Skeletal muscle cell (primary cell): Measurements from ENCODE around the gene DPEP2NB.
"Not testable (repeated sequence)": the region's sequence is repeated elsewhere in the genome, so short reads cannot be mapped to it uniquely, and the experiment has no call there.

Experiments
- DNase-seq: peaks from one replicate; pipeline ENCODE4 v3.0.0-alpha.2; 2010; ENCODE audit warnings: low read depth
- H3K4me3 ChIP-seq: 2 replicates; pipeline ENCODE4 v1.5.1; 2011; ENCODE audit warnings: low read depth, mild to moderate bottlenecking, control low read depth, low read length, moderate library complexity

The DPEP2NB gene

GRCh38 chr16:68015681-68016080, at the start of gene DPEP2NB:
Gene DPEP2NB (minus strand): TSS chr16:68015911. CDS start chr16:68015770, 141 bp downstream.
- no peak for DNase-seq

GRCh38 chr16:68064791-68065365, 49.2 kb upstream of the DPEP2NB start:
- H3K4me3 ChIP-seq, result no peak overlapping the region

More at GRCh38 chr16:68015681-68016080, at the start of gene DPEP2NB:
- no peak within 1 kb of the TSS for H3K4me3 ChIP-seq

GRCh38 chr16:68062910-68063393, 47.2 kb upstream of the DPEP2NB start:
- no peak overlapping the region for H3K4me3 ChIP-seq
- DNase-seq, result no peak

More at GRCh38 chr16:68064791-68065365, 49.2 kb upstream of the DPEP2NB start:
- no peak for DNase-seq

GRCh38 chr16:68061396-68061795, 45.7 kb upstream of the DPEP2NB start:
- no peak for DNase-seq
- H3K4me3 ChIP-seq, result no peak overlapping the region

- no peak for DNase-seq
These were observed 44.1 kb upstream of the DPEP2NB start for GRCh38 chr16:68059804-68060203.

GRCh38 chr16:68055395-68055794, 39.7 kb upstream of the DPEP2NB start:
- DNase-seq, result no peak
- no peak overlapping the region for H3K4me3 ChIP-seq

More at GRCh38 chr16:68059804-68060203, 44.1 kb upstream of the DPEP2NB start:
- H3K4me3 ChIP-seq, result no peak overlapping the region

- no peak for DNase-seq
- H3K4me3 ChIP-seq, result no peak overlapping the region
These were observed 33.7 kb upstream of the DPEP2NB start for GRCh38 chr16:68049449-68049848.

- H3K4me3 ChIP-seq, result no peak overlapping the region
- DNase-seq, result no peak
These were observed 32.3 kb upstream of the DPEP2NB start for GRCh38 chr16:68047987-68048386.

- DNase-seq, result no peak
- no peak overlapping the region for H3K4me3 ChIP-seq
These were observed 30.4 kb upstream of the DPEP2NB start for GRCh38 chr16:68046106-68046505.

GRCh38 chr16:68041783-68042182, 26.1 kb upstream of the DPEP2NB start:
- no peak overlapping the region for H3K4me3 ChIP-seq
- DNase-seq, result no peak

GRCh38 chr16:68040506-68041288, 25.0 kb upstream of the DPEP2NB start:
- no peak overlapping the region for H3K4me3 ChIP-seq
- DNase-seq, result no peak

GRCh38 chr16:68037841-68038597, 22.3 kb upstream of the DPEP2NB start:
- no peak for DNase-seq
- H3K4me3 ChIP-seq, result no peak overlapping the region

- H3K4me3 ChIP-seq, result no peak overlapping the region
- DNase-seq, result no peak
These were observed 19.5 kb upstream of the DPEP2NB start for GRCh38 chr16:68035227-68035626.

- no peak for DNase-seq
- H3K4me3 ChIP-seq, result no peak overlapping the region
These were observed 17.4 kb upstream of the DPEP2NB start for GRCh38 chr16:68033101-68033500.

- H3K4me3 ChIP-seq, result no peak overlapping the region
- DNase-seq, result no peak
These were observed 16.2 kb upstream of the DPEP2NB start for GRCh38 chr16:68031951-68032350.

- not testable (repeated sequence) for DNase-seq, H3K4me3 ChIP-seq
These were observed 14.4 kb upstream of the DPEP2NB start for GRCh38 chr16:68030108-68030507.

GRCh38 chr16:68028996-68029395, 13.3 kb upstream of the DPEP2NB start:
- DNase-seq, result no peak
- no peak overlapping the region for H3K4me3 ChIP-seq

- peak within 1 kb of the TSS; percentile 83 for H3K4me3 ChIP-seq
- peak; percentile 73 for DNase-seq
These were observed 7.2 kb upstream of the DPEP2NB start, which contains the start of the genes DDX28 and DUS2 for GRCh38 chr16:68022728-68023537. Gene DDX28 (minus strand): TSS chr16:68023232. CDS start chr16:68023202, 30 bp downstream. Gene DUS2 (plus strand): TSS chr16:68023284. CDS start chr16:68038024, 14,740 bp downstream.

GRCh38 chr16:68022278-68022727, 6.6 kb upstream of the DPEP2NB start:
- peak overlapping the region; percentile 83 for H3K4me3 ChIP-seq
- DNase-seq, result peak; percentile 16
